ENCODE measurements around the gene CRYBB2. TPM values are rescaled to one million over a fixed set of nuclear protein-coding genes. Genes with fewer than 3 reads are reported as not detected.
"Not testable (repeated sequence)": the region's sequence is repeated elsewhere in the genome, so short reads cannot be mapped to it uniquely, and the experiment has no call there.

The CRYBB2 gene
- total and polyA plus RNA-seq, 2 experiments from 2014 or later, result 0.37 TPM; not detected in 1

DNA sequence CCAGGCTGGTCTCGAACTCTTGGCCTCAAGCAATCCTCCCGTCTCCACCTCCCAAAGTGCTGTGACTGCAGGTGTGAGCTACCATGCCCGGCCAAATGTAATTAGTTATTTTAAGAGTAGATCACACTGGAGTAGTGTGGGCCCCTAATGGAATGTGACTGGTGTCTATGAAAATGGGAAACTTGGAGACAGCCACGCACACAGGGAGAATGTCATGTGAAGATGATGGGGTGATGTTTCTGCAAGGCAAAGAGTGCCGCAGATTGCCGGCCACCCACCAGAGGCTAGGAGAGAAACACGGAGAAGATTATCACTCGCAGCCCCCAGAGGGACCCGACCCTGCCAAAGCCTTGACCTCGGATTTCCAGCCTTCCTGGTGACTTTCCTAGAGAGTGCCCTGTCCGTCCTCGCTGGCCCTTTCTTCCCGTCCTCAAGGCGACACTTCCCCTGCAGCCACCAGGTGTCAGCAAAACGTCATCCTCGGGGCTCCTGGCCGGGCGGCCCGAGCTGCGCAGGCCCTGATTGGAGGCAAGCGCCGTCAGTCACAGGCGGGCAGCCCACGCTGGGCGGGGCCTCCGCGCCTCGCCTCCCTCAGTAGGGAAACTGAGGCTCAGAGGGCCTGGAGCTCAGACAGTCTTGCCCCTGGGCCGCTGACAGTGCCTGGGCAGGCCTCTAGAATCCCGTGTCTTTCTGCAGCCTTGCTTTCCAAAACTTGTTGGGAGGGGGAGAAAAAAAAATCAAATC is 16.3 kb downstream of the CRYBB2 start:
- Histone ChIP-seq H3K4me1 (ENCODE audit: insufficient read depth) (no peaks in the 10 kb centered on the region), H3K9me3 (ENCODE audit: low read depth) (no peaks in the 10 kb centered on the region), H3K4me2 (peak overlapping the region; percentile 72), H3K4me3 (no peak overlapping the region), H2AFZ (peak overlapping the region; percentile 63), H3K79me2 (no peaks in the 10 kb centered on the region), H3K27me3 (no peaks in the 10 kb centered on the region), H4K20me1 (ENCODE audit: insufficient read depth, poor library complexity, severe bottlenecking) (no peaks in the 10 kb centered on the region), H3K9me2 (replicated peaks; ENCODE audit: insufficient read depth) (no peaks in the 10 kb centered on the region), H3K36me3 (replicated peaks; ENCODE audit: insufficient read depth, low read depth) (no peaks in the 10 kb centered on the region), H3K27ac (no peak overlapping the region)
- DNase-seq (ENCODE audit: low spot score), result peak; percentile 90
- TF ChIP-seq EZH2phosphoT487 (IDR thresholded peaks at IDR 0.05; ENCODE audit: low read depth, severe bottlenecking, unreplicated experiment) (no peak), EZH2 (IDR thresholded peaks at IDR 0.05; ENCODE audit: borderline replicate concordance) (no peak)
- TF ChIP-seq, protein P1, sequence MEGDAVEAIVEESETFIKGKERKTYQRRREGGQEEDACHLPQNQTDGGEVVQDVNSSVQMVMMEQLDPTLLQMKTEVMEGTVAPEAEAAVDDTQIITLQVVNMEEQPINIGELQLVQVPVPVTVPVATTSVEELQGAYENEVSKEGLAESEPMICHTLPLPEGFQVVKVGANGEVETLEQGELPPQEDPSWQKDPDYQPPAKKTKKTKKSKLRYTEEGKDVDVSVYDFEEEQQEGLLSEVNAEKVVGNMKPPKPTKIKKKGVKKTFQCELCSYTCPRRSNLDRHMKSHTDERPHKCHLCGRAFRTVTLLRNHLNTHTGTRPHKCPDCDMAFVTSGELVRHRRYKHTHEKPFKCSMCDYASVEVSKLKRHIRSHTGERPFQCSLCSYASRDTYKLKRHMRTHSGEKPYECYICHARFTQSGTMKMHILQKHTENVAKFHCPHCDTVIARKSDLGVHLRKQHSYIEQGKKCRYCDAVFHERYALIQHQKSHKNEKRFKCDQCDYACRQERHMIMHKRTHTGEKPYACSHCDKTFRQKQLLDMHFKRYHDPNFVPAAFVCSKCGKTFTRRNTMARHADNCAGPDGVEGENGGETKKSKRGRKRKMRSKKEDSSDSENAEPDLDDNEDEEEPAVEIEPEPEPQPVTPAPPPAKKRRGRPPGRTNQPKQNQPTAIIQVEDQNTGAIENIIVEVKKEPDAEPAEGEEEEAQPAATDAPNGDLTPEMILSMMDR (IDR thresholded peaks at IDR 0.05; ENCODE audit: poor library complexity), result peak; percentile 76
- WGBS (ENCODE audit: low lambda C conversion rate, missing lambda C conversion rate), result 21% methylated on average over 25 of the region's 30 CpGs

DNA sequence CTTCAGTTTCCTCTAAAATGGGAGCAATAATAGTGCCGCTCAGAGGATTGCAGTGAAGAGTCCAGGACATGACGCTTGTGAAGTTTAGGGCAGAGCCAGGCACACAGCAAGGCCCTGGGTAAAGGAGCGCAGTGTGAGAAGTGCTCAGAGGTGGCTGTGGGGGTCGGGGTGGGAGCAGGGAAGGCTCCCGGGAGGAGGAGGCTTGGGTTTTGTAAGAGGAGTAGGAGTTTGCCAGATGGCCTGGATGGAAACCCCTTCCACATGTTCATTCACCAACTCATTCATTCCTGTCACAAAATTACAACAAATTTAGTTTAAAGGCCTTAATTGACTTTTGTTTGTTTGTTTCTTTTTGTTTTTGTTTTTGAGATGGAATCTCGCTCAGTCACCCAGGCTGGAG is 17.0 kb downstream of the CRYBB2 start:
- no peaks in the 10 kb centered on the region for H4K20me1 ChIP-seq (ENCODE audit: insufficient read depth, poor library complexity, severe bottlenecking)
- no peaks in the 10 kb centered on the region for H3K9me3 ChIP-seq (ENCODE audit: low read depth)
- H3K4me2 ChIP-seq, result peak overlapping the region; percentile 72
- H3K9me2 ChIP-seq (replicated peaks; ENCODE audit: insufficient read depth), result no peaks in the 10 kb centered on the region
- WGBS (ENCODE audit: low lambda C conversion rate, missing lambda C conversion rate), result 83% methylated on average over 6 of the region's 6 CpGs
- TF ChIP-seq EZH2phosphoT487 (IDR thresholded peaks at IDR 0.05; ENCODE audit: low read depth, severe bottlenecking, unreplicated experiment) (no peak), EZH2 (IDR thresholded peaks at IDR 0.05; ENCODE audit: borderline replicate concordance) (no peak)
- TF ChIP-seq, protein P1 (IDR thresholded peaks at IDR 0.05; ENCODE audit: poor library complexity), result no peak
- H3K4me1 ChIP-seq (ENCODE audit: insufficient read depth), result no peaks in the 10 kb centered on the region
- no peak overlapping the region for H3K27ac ChIP-seq
- H3K27me3 ChIP-seq, result no peaks in the 10 kb centered on the region
- H3K36me3 ChIP-seq (replicated peaks; ENCODE audit: insufficient read depth, low read depth), result no peaks in the 10 kb centered on the region
- DNase-seq (ENCODE audit: low spot score), result no peak
- H3K4me3 ChIP-seq, result no peak overlapping the region
- H3K79me2 ChIP-seq, result no peaks in the 10 kb centered on the region
- H2AFZ ChIP-seq, result peak overlapping the region; percentile 63

DNA sequence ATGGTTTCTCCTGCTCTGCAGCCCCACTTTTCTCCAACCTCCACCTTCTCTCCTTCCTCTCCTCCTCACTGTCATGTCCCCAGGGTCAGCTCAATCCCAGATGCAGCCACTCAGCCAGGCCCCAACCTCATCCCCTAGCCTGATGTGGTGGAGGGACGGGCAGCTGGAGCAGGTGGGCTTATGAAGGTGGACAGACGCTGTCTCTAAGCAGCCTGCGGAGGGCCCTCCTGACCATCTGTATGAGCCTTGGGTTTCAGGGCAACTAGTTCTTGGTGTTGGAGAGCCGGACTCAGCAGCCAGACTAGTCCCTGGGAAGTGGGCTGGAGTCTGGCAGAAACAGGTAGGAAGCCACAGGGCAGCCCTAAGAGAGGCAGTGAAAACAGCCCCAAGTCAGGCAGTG is 18.1 kb downstream of the CRYBB2 start:
- TF ChIP-seq, protein P1 (IDR thresholded peaks at IDR 0.05; ENCODE audit: poor library complexity), result no peak
- TF ChIP-seq EZH2 (IDR thresholded peaks at IDR 0.05; ENCODE audit: borderline replicate concordance) (no peak), EZH2phosphoT487 (IDR thresholded peaks at IDR 0.05; ENCODE audit: low read depth, severe bottlenecking, unreplicated experiment) (no peak)
- Histone ChIP-seq H2AFZ (no peak overlapping the region), H3K4me3 (no peak overlapping the region), H3K4me2 (no peak overlapping the region), H3K9me3 (ENCODE audit: low read depth) (no peaks in the 10 kb centered on the region), H3K27me3 (no peaks in the 10 kb centered on the region), H3K79me2 (no peaks in the 10 kb centered on the region), H3K27ac (no peak overlapping the region), H3K36me3 (replicated peaks; ENCODE audit: insufficient read depth, low read depth) (no peaks in the 10 kb centered on the region), H4K20me1 (ENCODE audit: insufficient read depth, poor library complexity, severe bottlenecking) (no peaks in the 10 kb centered on the region), H3K4me1 (ENCODE audit: insufficient read depth) (no peaks in the 10 kb centered on the region), H3K9me2 (replicated peaks; ENCODE audit: insufficient read depth) (no peaks in the 10 kb centered on the region)
- DNase-seq (ENCODE audit: low spot score), result no peak
- WGBS (ENCODE audit: low lambda C conversion rate, missing lambda C conversion rate), result 80% methylated on average over 4 of the region's 4 CpGs

- H3K4me2 ChIP-seq; H3K4me1 ChIP-seq (ENCODE audit: insufficient read depth); H3K79me2 ChIP-seq; H3K4me3 ChIP-seq; H2AFZ ChIP-seq; H3K27ac ChIP-seq; H3K9me3 ChIP-seq (ENCODE audit: low read depth); H3K9me2 ChIP-seq (replicated peaks; ENCODE audit: insufficient read depth); DNase-seq (ENCODE audit: low spot score); H3K27me3 ChIP-seq; H4K20me1 ChIP-seq (ENCODE audit: insufficient read depth, poor library complexity, severe bottlenecking); H3K36me3 ChIP-seq (replicated peaks; ENCODE audit: insufficient read depth, low read depth): not testable (repeated sequence)
- 73% methylated on average over 7 of the region's 9 CpGs for WGBS (ENCODE audit: low lambda C conversion rate, missing lambda C conversion rate)
These were observed 18.6 kb downstream of the CRYBB2 start for GRCh38 chr22:25238058-25238457.

- H4K20me1 ChIP-seq (ENCODE audit: insufficient read depth, poor library complexity, severe bottlenecking); H3K4me1 ChIP-seq (ENCODE audit: insufficient read depth); H3K36me3 ChIP-seq (replicated peaks; ENCODE audit: insufficient read depth, low read depth); H3K9me3 ChIP-seq (ENCODE audit: low read depth); H3K27ac ChIP-seq; H2AFZ ChIP-seq; H3K4me3 ChIP-seq; H3K27me3 ChIP-seq; H3K9me2 ChIP-seq (replicated peaks; ENCODE audit: insufficient read depth); H3K79me2 ChIP-seq; DNase-seq (ENCODE audit: low spot score); H3K4me2 ChIP-seq: not testable (repeated sequence)
- WGBS (ENCODE audit: low lambda C conversion rate, missing lambda C conversion rate), result 82% methylated on average over 1 of the region's 1 CpG
These were observed 35.7 kb downstream of the CRYBB2 start for GRCh38 chr22:25255169-25255568.

- not testable (repeated sequence) for H3K9me3 ChIP-seq (ENCODE audit: low read depth); H3K36me3 ChIP-seq (replicated peaks; ENCODE audit: insufficient read depth, low read depth); H3K27ac ChIP-seq; H3K4me2 ChIP-seq; DNase-seq (ENCODE audit: low spot score); H3K4me1 ChIP-seq (ENCODE audit: insufficient read depth); H3K79me2 ChIP-seq; H3K27me3 ChIP-seq; H4K20me1 ChIP-seq (ENCODE audit: insufficient read depth, poor library complexity, severe bottlenecking); H3K4me3 ChIP-seq; H2AFZ ChIP-seq; H3K9me2 ChIP-seq (replicated peaks; ENCODE audit: insufficient read depth)
- 72% methylated on average over 4 of the region's 4 CpGs for WGBS (ENCODE audit: low lambda C conversion rate, missing lambda C conversion rate)
These were observed 48.1 kb downstream of the CRYBB2 start for GRCh38 chr22:25267567-25267966.

All from hepatocyte (in vitro differentiated cells).